MM.1S (cell line): ENCODE data around the gene LTO1.

Experiments
- CTCF ChIP-seq: fragments of 300-600 bp; sonication (generic); IDR thresholded peaks from 2 replicates; pipeline ENCODE4 v1.5.1; 2016; ENCODE audit warnings: antibody characterized with exemption, low read length, mixed read lengths
- EZH2 ChIP-seq: fragments of 300-600 bp; sonication (generic); optimal IDR thresholded peaks from 2 replicates; pipeline ENCODE3; 2017; ENCODE audit warnings: low read depth, mild to moderate bottlenecking, antibody characterized with exemption, low read length, mixed read lengths
- EZH2phosphoT487 ChIP-seq: fragments of 300-600 bp; sonication (generic); IDR thresholded peaks from 2 replicates; pipeline ENCODE4 v1.6.1; 2018; ENCODE audit warnings: antibody characterized with exemption, low read length

GRCh38 chr11:69620683-69621290 lies 54.4 kb downstream of the LTO1 start:
- TF ChIP-seq EZH2 (no peak), CTCF (no peak), EZH2phosphoT487 (no peak)
